ENCODE data around the gene NXF1.

- TF ChIP-seq CTCF (conservative IDR thresholded peaks at IDR 0.05; ENCODE audit: low read length): no peak
- no peak for TF ChIP-seq EZH2phosphoT487 (IDR thresholded peaks at IDR 0.05; ENCODE audit: borderline replicate concordance)
These were observed 22.5 kb downstream of the NXF1 start for GRCh38 chr11:62782753-62783152.

All from Loucy (cell line).